Neural cell (in vitro differentiated cells): Measurements from ENCODE around the gene RPS6KC1. TPM values are rescaled to one million over a fixed set of nuclear protein-coding genes. Genes with fewer than 3 reads are reported as not detected.

Source experiments
- H2AFZ ChIP-seq: fragments of 200-600, 300-800 bp; sonication (generic), shearing (Covaris generic); 2 replicates; pipeline ENCODE4 v1.6.0; 2014; ENCODE audit warnings: low read depth, mild to moderate bottlenecking, antibody characterized with exemption, low read length, moderate library complexity
- H3F3A ChIP-seq: fragments of 200-600 bp; shearing (Covaris generic); 2 replicates; pipeline ENCODE4 v1.6.1; 2016; ENCODE audit warnings: mild to moderate bottlenecking, moderate library complexity, mixed read lengths, antibody characterized with exemption, low read length; ENCODE audit not compliant: insufficient read depth, poor library complexity, severe bottlenecking
- H3K27ac ChIP-seq: fragments of 200-600, 300-800 bp; sonication (generic), shearing (Covaris generic); 2 replicates; pipeline ENCODE4 v1.5.1; 2014; ENCODE audit warnings: mild to moderate bottlenecking, low read length, moderate library complexity
- H3K27me3 ChIP-seq: fragments of 300-800, 200-600 bp; sonication (generic), shearing (Covaris generic); 2 replicates; pipeline ENCODE4 v1.6.0; 2014; ENCODE audit warnings: mild to moderate bottlenecking, low read depth, low read length, moderate library complexity; ENCODE audit not compliant: insufficient read depth
- H3K36me3 ChIP-seq: fragments of 300-800, 200-600 bp; sonication (generic), shearing (Covaris generic); 2 replicates; pipeline ENCODE4 v1.5.1; 2014; ENCODE audit warnings: mild to moderate bottlenecking, antibody characterized with exemption, low read length, moderate library complexity; ENCODE audit not compliant: insufficient read depth
- H3K4me2 ChIP-seq: fragments of 300-800, 200-600 bp; sonication (generic), shearing (Covaris generic); 2 replicates; pipeline ENCODE4 v1.6.0; 2014; ENCODE audit warnings: mild to moderate bottlenecking, low read length
- H3K4me3 ChIP-seq: fragments of 300-800, 200-600 bp; sonication (generic), shearing (Covaris generic); 2 replicates; pipeline ENCODE4 v1.5.1; 2014; ENCODE audit warnings: mild to moderate bottlenecking, low read length, moderate library complexity
- H3K79me2 ChIP-seq: fragments of 200-600 bp; shearing (Covaris generic); replicated peaks from 2 replicates; pipeline ENCODE4 v1.6.0; 2014; ENCODE audit warnings: mild to moderate bottlenecking, low read length, moderate library complexity; ENCODE audit not compliant: insufficient read depth
- H3K9ac ChIP-seq: fragments of 300-800, 200-600 bp; sonication (generic), shearing (Covaris generic); 2 replicates; pipeline ENCODE4 v1.6.1; 2016; ENCODE audit warnings: mild to moderate bottlenecking, low read length, mixed read lengths
- H3K9me2 ChIP-seq: fragments of 200-600 bp; shearing (Covaris generic); 2 replicates; pipeline ENCODE4 v1.6.1; 2016; ENCODE audit warnings: mild to moderate bottlenecking, low read length, mixed read lengths; ENCODE audit not compliant: insufficient read depth
- H3K9me3 ChIP-seq: fragments of 200-600, 300-800 bp; sonication (generic), shearing (Covaris generic); 2 replicates; pipeline ENCODE4 v1.6.1; 2016; ENCODE audit warnings: mild to moderate bottlenecking, mixed run types, low read length, moderate library complexity, mixed read lengths
- H4K20me1 ChIP-seq: fragments of 200-600 bp; shearing (Covaris generic); 2 replicates; pipeline ENCODE4 v1.6.1; 2016; ENCODE audit warnings: mild to moderate bottlenecking, mixed run types; ENCODE audit not compliant: insufficient read depth
- CTCF ChIP-seq: fragments of 450-650 bp; IDR thresholded peaks from 2 replicates; pipeline ENCODE4 v1.5.1; 2014; ENCODE audit warnings: antibody characterized with exemption, mild to moderate bottlenecking, moderate library complexity; ENCODE audit not compliant: poor library complexity, severe bottlenecking
- EP300 ChIP-seq: fragments of 450-650 bp; conservative IDR thresholded peaks from 2 replicates; pipeline ENCODE4 v1.6.1; 2014; ENCODE audit warnings: antibody characterized with exemption, mild to moderate bottlenecking, moderate library complexity; ENCODE audit not compliant: poor library complexity, severe bottlenecking
- EZH2 ChIP-seq: fragments of 200-600, 300-800 bp; shearing (Covaris generic), sonication (generic); IDR thresholded peaks from 2 replicates; pipeline ENCODE4 v1.6.1; 2014; ENCODE audit warnings: antibody characterized with exemption, low read length, borderline replicate concordance, mild to moderate bottlenecking; ENCODE audit not compliant: insufficient read depth, poor library complexity, severe bottlenecking
- MXI1 ChIP-seq: fragments of 450-650 bp; conservative IDR thresholded peaks from 2 replicates; pipeline ENCODE4 v1.6.1; 2014; ENCODE audit warnings: antibody characterized with exemption, mild to moderate bottlenecking; ENCODE audit not compliant: poor library complexity, severe bottlenecking
- POLR2AphosphoS5 ChIP-seq: IDR thresholded peaks from 2 replicates; pipeline ENCODE4 v1.6.1; 2012
- RAD21 ChIP-seq: fragments of 450-650 bp; conservative IDR thresholded peaks from 2 replicates; pipeline ENCODE4 v1.6.1; 2014; ENCODE audit warnings: antibody characterized with exemption, mild to moderate bottlenecking, moderate library complexity
- SMC3 ChIP-seq: fragments of 450-650 bp; conservative IDR thresholded peaks from 2 replicates; pipeline ENCODE4 v1.6.1; 2014; ENCODE audit warnings: antibody characterized with exemption, mild to moderate bottlenecking, moderate library complexity; ENCODE audit not compliant: poor library complexity
- TAF1 ChIP-seq: IDR thresholded peaks from 2 replicates; pipeline ENCODE4 v1.6.1; 2012; ENCODE audit warnings: low read depth
- polyA plus RNA-seq: library from polyadenylated mRNA; depleted of rRNA; stranded (reverse); fragments of >200 nt; gene quantifications from 2 replicates; pipeline ENCODE4 v1.2.3, GENCODE V29; 2014
- TF ChIP-seq, protein P1 (sequence below): IDR thresholded peaks from 2 replicates; pipeline ENCODE4 v1.6.1; 2012; ENCODE audit warnings: borderline replicate concordance

RPS6KC1 gene
- polyA plus RNA-seq, 1 donor from 2014 or later: 28.1 TPM

GRCh38 chr1:213221209-213221608 lies 170.2 kb downstream of the RPS6KC1 start:
- Histone ChIP-seq H3K27ac (no peak overlapping the region), H3K9me3 (no peaks in the 10 kb centered on the region), H2AFZ (no peak overlapping the region), H3K79me2 (no peaks in the 10 kb centered on the region), H4K20me1 (no peaks in the 10 kb centered on the region), H3K9ac (no peak overlapping the region), H3F3A (no peaks in the 10 kb centered on the region), H3K4me3 (no peak overlapping the region), H3K27me3 (no peaks in the 10 kb centered on the region), H3K36me3 (no peaks in the 10 kb centered on the region), H3K9me2 (no peaks in the 10 kb centered on the region), H3K4me2 (no peak overlapping the region)
- no peak for TF ChIP-seq RAD21
- TF ChIP-seq MXI1: no peak
- no peak for TF ChIP-seq SMC3
- no peak for TF ChIP-seq POLR2AphosphoS5

- Histone ChIP-seq H3K27me3 (no peaks in the 10 kb centered on the region), H3K4me3 (no peak overlapping the region), H3K9ac (no peak overlapping the region), H3K27ac (no peak overlapping the region), H3K79me2 (no peaks in the 10 kb centered on the region), H3K9me2 (no peaks in the 10 kb centered on the region), H3K4me2 (no peak overlapping the region), H4K20me1 (no peaks in the 10 kb centered on the region), H3K9me3 (no peaks in the 10 kb centered on the region), H3K36me3 (no peaks in the 10 kb centered on the region), H2AFZ (no peak overlapping the region), H3F3A (no peaks in the 10 kb centered on the region)
- TF ChIP-seq, protein P1, sequence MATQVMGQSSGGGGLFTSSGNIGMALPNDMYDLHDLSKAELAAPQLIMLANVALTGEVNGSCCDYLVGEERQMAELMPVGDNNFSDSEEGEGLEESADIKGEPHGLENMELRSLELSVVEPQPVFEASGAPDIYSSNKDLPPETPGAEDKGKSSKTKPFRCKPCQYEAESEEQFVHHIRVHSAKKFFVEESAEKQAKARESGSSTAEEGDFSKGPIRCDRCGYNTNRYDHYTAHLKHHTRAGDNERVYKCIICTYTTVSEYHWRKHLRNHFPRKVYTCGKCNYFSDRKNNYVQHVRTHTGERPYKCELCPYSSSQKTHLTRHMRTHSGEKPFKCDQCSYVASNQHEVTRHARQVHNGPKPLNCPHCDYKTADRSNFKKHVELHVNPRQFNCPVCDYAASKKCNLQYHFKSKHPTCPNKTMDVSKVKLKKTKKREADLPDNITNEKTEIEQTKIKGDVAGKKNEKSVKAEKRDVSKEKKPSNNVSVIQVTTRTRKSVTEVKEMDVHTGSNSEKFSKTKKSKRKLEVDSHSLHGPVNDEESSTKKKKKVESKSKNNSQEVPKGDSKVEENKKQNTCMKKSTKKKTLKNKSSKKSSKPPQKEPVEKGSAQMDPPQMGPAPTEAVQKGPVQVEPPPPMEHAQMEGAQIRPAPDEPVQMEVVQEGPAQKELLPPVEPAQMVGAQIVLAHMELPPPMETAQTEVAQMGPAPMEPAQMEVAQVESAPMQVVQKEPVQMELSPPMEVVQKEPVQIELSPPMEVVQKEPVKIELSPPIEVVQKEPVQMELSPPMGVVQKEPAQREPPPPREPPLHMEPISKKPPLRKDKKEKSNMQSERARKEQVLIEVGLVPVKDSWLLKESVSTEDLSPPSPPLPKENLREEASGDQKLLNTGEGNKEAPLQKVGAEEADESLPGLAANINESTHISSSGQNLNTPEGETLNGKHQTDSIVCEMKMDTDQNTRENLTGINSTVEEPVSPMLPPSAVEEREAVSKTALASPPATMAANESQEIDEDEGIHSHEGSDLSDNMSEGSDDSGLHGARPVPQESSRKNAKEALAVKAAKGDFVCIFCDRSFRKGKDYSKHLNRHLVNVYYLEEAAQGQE: no peak
- TF ChIP-seq CTCF (no peak), POLR2AphosphoS5 (no peak), RAD21 (no peak), SMC3 (no peak), EP300 (no peak), MXI1 (no peak), TAF1 (no peak), EZH2 (no peak)
These were observed 176.4 kb downstream of the RPS6KC1 start for GRCh38 chr1:213227458-213227857.

- H4K20me1 ChIP-seq: no peaks in the 10 kb centered on the region
- no peak overlapping the region for H3K4me3 ChIP-seq
- H3K79me2 ChIP-seq: no peaks in the 10 kb centered on the region
- H3K4me2 ChIP-seq: no peak overlapping the region
- H3K9me3 ChIP-seq: no peaks in the 10 kb centered on the region
- H3K27me3 ChIP-seq: no peaks in the 10 kb centered on the region
- no peaks in the 10 kb centered on the region for H3K9me2 ChIP-seq
- H3K36me3 ChIP-seq: no peaks in the 10 kb centered on the region
- TF ChIP-seq RAD21 (no peak), CTCF (no peak), EZH2 (no peak), SMC3 (no peak), POLR2AphosphoS5 (no peak), MXI1 (no peak), TAF1 (no peak), EP300 (no peak)
- TF ChIP-seq, protein P1: no peak
- H3F3A ChIP-seq: no peaks in the 10 kb centered on the region
- H3K9ac ChIP-seq: no peak overlapping the region
- H3K27ac ChIP-seq: no peak overlapping the region
- no peak overlapping the region for H2AFZ ChIP-seq
These were observed 180.8 kb downstream of the RPS6KC1 start for GRCh38 chr1:213231795-213232231.
